ENCODE measurements around the gene ABI1. TPM values are rescaled to one million over a fixed set of nuclear protein-coding genes. Genes with fewer than 3 reads are reported as not detected.
A peak's percentile ranks its signal among the peaks of the same experiment; 100 is the strongest.

The ABI1 gene
- total RNA-seq, 1 experiment from 2014 or later, result 95.8 TPM

GRCh38 chr10:26781797-26782196, 79.0 kb downstream of the ABI1 start:
- Histone ChIP-seq H3K27me3 (replicated peaks; ENCODE audit: control insufficient read depth, insufficient read depth, low read length) (no peaks in the 10 kb centered on the region), H3K4me1 (peaks cover 41% of the 10 kb centered on the region), H3K4me3 (ENCODE audit: low read depth, low read length) (no peak overlapping the region), H3K36me3 (ENCODE audit: control insufficient read depth, insufficient read depth, low read length) (no peaks in the 10 kb centered on the region), H3K9me3 (no peaks in the 10 kb centered on the region)
- Mint-ChIP-seq H3K27ac (ENCODE audit: unreplicated experiment) (peak overlapping the region; percentile 33), H3K36me3 (ENCODE audit: insufficient read depth, unreplicated experiment) (peaks cover 2% of the 10 kb centered on the region), H3K27me3 (ENCODE audit: insufficient read depth, unreplicated experiment) (no peaks in the 10 kb centered on the region), H3K4me1 (ENCODE audit: low read depth, unreplicated experiment) (peaks cover 53% of the 10 kb centered on the region), H3K4me3 (ENCODE audit: unreplicated experiment) (no peak overlapping the region), H3K9me3 (ENCODE audit: unreplicated experiment) (no peaks in the 10 kb centered on the region)
- BruUV-seq (replicated peaks), result no TSS peak
- DNase-seq, result no peak
- intact Hi-C loops (cut with micrococcal nuclease; ENCODE audit: unreplicated experiment), result no loop called here
- ChIA-PET CTCF (interaction anchor here (1.4 kb wide), 1 partner anchor 56 kb away, joined by 4 read pairs; no protein-coding TSS in a partner anchor), POLR2A (no interaction called here)
- no peak for TF ChIP-seq CTCF (IDR thresholded peaks at IDR 0.05; ENCODE audit: insufficient read depth in 1 of 2, low read depth in 1 of 2, low read length in 1 of 2, severe bottlenecking in 1 of 2, unreplicated experiment in 1 of 2)

GRCh38 chr10:26780793-26781601, 79.8 kb downstream of the ABI1 start:
- Histone ChIP-seq H3K4me1 (peaks cover 49% of the 10 kb centered on the region), H3K9me3 (no peaks in the 10 kb centered on the region), H3K36me3 (ENCODE audit: control insufficient read depth, insufficient read depth, low read length) (no peaks in the 10 kb centered on the region), H3K27me3 (replicated peaks; ENCODE audit: control insufficient read depth, insufficient read depth, low read length) (no peaks in the 10 kb centered on the region), H3K4me3 (ENCODE audit: low read depth, low read length) (no peak overlapping the region)
- no peaks in the 10 kb centered on the region for H3K27me3 Mint-ChIP-seq (ENCODE audit: insufficient read depth, unreplicated experiment)
- no peaks in the 10 kb centered on the region for H3K9me3 Mint-ChIP-seq (ENCODE audit: unreplicated experiment)
- TF ChIP-seq CTCF (IDR thresholded peaks at IDR 0.05; ENCODE audit: insufficient read depth in 1 of 2, low read depth in 1 of 2, low read length in 1 of 2, severe bottlenecking in 1 of 2, unreplicated experiment in 1 of 2), result no peak
- H3K4me3 Mint-ChIP-seq (ENCODE audit: unreplicated experiment), result no peak overlapping the region
- POLR2A ChIA-PET, result no interaction called here
- no peaks in the 10 kb centered on the region for H3K36me3 Mint-ChIP-seq (ENCODE audit: insufficient read depth, unreplicated experiment)
- peak in 1 of 2 experiments; percentile 42 for DNase-seq
- H3K4me1 Mint-ChIP-seq (ENCODE audit: low read depth, unreplicated experiment), result peaks cover 52% of the 10 kb centered on the region
- peak overlapping the region; percentile 21 for H3K27ac Mint-ChIP-seq (ENCODE audit: unreplicated experiment)
- intact Hi-C loops (cut with micrococcal nuclease; ENCODE audit: unreplicated experiment), result no loop called here
- CTCF ChIA-PET, result interaction anchor here (0.6 to 1.4 kb wide), 3 partner anchors 55 to 101 kb away, joined by 4 read pairs; partner anchors contain the start of gene ABI1
- BruUV-seq (replicated peaks), result no TSS peak

DNA sequence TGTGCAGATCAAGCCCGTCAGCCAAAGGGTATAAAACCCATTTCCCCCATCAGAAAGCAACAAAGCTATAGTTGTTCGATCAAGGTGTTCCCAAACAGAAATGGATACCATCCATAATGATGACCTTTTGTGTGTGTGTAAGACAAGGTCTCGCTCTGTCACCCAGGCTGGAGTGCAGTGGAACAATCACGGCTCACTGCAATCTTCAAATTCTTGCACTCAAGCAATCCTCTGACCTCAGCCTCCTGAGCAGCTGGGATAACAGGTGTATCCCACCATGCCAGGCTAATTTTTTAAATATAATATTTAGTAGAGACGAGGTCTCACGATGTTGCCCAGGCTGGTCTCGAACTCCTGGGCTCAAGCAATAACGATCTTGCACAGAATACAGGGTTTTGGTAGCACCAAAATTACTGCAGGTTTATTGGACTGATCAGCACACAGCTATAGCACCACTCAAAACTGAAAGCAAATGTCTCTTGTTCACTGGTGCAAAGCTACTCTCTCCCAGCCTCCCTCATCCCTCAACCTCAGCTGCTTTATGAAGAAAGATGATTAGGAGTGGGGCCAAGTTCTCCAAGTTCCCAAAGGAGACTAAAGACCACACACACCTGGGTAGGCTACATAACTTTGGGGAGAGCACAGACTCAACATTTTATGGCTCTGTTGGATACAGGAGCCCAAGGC, 80.5 kb downstream of the ABI1 start:
- Histone ChIP-seq H3K4me1 (peaks cover 54% of the 10 kb centered on the region), H3K27me3 (replicated peaks; ENCODE audit: control insufficient read depth, insufficient read depth, low read length) (no peaks in the 10 kb centered on the region), H3K4me3 (ENCODE audit: low read depth, low read length) (no peak overlapping the region), H3K9me3 (no peaks in the 10 kb centered on the region), H3K36me3 (ENCODE audit: control insufficient read depth, insufficient read depth, low read length) (no peaks in the 10 kb centered on the region)
- Mint-ChIP-seq H3K27me3 (ENCODE audit: insufficient read depth, unreplicated experiment) (no peaks in the 10 kb centered on the region), H3K4me1 (ENCODE audit: low read depth, unreplicated experiment) (peaks cover 60% of the 10 kb centered on the region), H3K36me3 (ENCODE audit: insufficient read depth, unreplicated experiment) (peaks cover 2% of the 10 kb centered on the region), H3K9me3 (ENCODE audit: unreplicated experiment) (no peaks in the 10 kb centered on the region), H3K27ac (ENCODE audit: unreplicated experiment) (peak overlapping the region; percentile 21), H3K4me3 (ENCODE audit: unreplicated experiment) (peak overlapping the region; percentile 18)
- intact Hi-C loops (cut with micrococcal nuclease; ENCODE audit: unreplicated experiment), result no loop called here
- DNase-seq, result no peak
- no peak for TF ChIP-seq CTCF (IDR thresholded peaks at IDR 0.05; ENCODE audit: insufficient read depth in 1 of 2, low read depth in 1 of 2, low read length in 1 of 2, severe bottlenecking in 1 of 2, unreplicated experiment in 1 of 2)
- ChIA-PET CTCF (interaction anchor here (0.9 to 1.1 kb wide), 2 partner anchors 54 to 81 kb away, joined by 3 to 4 read pairs; partner anchors contain the start of gene ABI1), POLR2A (no interaction called here)
- no TSS peak for BruUV-seq (replicated peaks)

Measured in Caco-2 (cell line).